Spleen (tissue), 7 donors: ENCODE results near the gene CTNNA1.

ENCODE experiments used
- POLR2AphosphoS5 ChIP-seq, 3 donors: sonication (generic); formaldehyde crosslinking; IDR thresholded peaks; one replicate each; pipeline ENCODE4 v1.5.1; 2017; ENCODE audit warnings: antibody characterized with exemption in 3 of 3
- TF ChIP-seq, protein P1 (sequence below), 11 experiments: fragments of 200-600 bp in 7 of 11; fragments of 450-650 bp in 4 of 11; sonication (generic) in 4 of 11; IDR thresholded peaks in 8 of 11; conservative IDR thresholded peaks in 3 of 11; 1 replicate in 7 of 11; 2 replicates in 4 of 11; pipeline versions ENCODE4 v1.4.0 to v1.8.0; 2016 to 2021; ENCODE audit warnings: antibody characterized with exemption in 11 of 11, inconsistent platforms in 4 of 11, mild to moderate bottlenecking in 1 of 11
- donor health status: DM: no; HTN: no; CAD: no; lungs with moderate emphysema.
- donor health status: DM: no; HTN: no; CAD: no.
- donor health status: DM: no; HTN: no; CAD: no.

DNA sequence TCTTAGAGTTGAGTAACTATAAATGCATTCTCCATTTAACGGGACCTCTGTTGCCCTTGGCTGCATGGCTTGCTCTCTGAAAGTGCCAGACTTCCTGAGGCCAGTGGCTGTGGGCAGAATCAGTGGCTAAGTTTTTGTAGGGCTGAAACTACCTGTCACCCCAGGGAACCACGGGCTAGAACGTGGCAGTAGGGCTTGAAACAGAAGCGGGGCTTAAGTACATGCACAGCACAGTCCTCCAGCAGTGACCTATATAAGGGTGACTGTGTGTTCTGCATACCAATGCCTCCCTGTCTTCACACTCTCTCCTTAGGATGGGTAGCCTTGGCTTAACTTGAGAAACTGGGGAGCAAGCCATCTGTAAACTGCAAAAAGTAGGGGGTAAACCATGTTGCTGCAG, 165.5 kb downstream of the CTNNA1 start:
- TF ChIP-seq, protein P1, sequence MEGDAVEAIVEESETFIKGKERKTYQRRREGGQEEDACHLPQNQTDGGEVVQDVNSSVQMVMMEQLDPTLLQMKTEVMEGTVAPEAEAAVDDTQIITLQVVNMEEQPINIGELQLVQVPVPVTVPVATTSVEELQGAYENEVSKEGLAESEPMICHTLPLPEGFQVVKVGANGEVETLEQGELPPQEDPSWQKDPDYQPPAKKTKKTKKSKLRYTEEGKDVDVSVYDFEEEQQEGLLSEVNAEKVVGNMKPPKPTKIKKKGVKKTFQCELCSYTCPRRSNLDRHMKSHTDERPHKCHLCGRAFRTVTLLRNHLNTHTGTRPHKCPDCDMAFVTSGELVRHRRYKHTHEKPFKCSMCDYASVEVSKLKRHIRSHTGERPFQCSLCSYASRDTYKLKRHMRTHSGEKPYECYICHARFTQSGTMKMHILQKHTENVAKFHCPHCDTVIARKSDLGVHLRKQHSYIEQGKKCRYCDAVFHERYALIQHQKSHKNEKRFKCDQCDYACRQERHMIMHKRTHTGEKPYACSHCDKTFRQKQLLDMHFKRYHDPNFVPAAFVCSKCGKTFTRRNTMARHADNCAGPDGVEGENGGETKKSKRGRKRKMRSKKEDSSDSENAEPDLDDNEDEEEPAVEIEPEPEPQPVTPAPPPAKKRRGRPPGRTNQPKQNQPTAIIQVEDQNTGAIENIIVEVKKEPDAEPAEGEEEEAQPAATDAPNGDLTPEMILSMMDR (IDR thresholded peaks at IDR 0.05 in 8 of 11, conservative IDR thresholded peaks at IDR 0.05 in 3 of 11), result no peak
- TF ChIP-seq POLR2AphosphoS5 (IDR thresholded peaks at IDR 0.05), result no peak
